ENCODE results near the gene DCAF6.
A peak's percentile ranks its signal among the peaks of the same experiment; 100 is the strongest.

Gene DCAF6

DNA sequence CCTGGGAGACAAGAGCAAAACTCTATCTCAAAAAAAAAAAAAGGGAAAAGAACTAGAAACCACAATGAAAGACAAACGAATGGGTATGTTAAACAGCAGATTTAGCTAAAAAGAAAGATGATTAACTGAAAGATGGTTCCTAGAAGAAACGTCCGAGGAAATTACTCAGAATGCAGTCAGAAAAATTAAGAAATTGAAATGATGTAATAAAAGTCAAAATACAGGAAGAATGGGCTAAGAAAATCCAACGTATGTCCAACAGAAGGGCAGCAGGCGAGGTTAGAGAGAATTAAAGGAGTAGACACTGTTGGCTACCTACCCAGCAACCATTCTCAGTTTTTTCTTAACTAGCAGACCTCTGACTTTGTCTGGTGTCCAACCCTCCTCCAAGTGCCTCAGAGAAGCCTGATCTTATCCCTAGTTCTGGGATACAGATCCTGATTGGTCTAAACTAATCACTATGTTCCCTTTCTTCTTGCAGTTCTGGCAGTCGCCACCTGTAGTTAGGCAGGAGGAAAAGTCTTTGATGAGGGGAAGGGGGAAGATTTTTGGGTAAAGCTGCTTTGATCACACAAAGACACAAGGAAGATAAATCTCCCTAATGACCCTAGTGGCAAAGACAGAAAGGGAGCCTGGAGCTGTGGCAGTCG is 174.5 kb downstream of the DCAF6 start:
- peak in 1 of 2 experiments; percentile 22 for DNase-seq

- DNase-seq: peak; percentile 58 to 88
Observed at GRCh38 chr1:168112673-168113305, 176.3 kb downstream of the DCAF6 start.

GRCh38 chr1:168114845-168115244 is 178.4 kb downstream of the DCAF6 start:
- DNase-seq: peak; percentile 84 to 91

DNA sequence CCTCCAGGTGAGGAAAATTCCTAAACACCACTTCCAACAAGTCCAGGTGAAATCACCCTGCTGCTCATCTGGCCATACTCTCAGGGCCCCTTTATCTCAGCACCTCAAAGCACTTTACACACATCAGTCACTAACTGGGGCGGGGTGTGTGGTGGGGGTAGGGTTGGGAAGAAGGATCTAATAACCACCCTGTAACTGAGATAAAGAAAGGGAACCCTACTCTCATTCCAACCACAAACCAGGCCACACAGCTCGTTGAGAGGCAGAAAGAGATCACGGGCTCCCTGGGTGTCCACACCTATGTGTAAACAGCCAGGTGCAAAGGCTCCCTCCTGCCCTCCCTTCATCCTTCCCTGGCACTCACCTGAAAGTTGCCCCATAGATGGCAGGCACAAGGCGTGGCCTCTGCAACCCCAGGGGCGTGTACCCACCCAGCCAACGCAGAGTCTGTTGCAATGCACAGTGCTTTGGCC is 179.9 kb downstream of the DCAF6 start:
- no peak for DNase-seq

- DNase-seq: no peak
Observed at GRCh38 chr1:168119750-168120149, 183.3 kb downstream of the DCAF6 start.

DNA sequence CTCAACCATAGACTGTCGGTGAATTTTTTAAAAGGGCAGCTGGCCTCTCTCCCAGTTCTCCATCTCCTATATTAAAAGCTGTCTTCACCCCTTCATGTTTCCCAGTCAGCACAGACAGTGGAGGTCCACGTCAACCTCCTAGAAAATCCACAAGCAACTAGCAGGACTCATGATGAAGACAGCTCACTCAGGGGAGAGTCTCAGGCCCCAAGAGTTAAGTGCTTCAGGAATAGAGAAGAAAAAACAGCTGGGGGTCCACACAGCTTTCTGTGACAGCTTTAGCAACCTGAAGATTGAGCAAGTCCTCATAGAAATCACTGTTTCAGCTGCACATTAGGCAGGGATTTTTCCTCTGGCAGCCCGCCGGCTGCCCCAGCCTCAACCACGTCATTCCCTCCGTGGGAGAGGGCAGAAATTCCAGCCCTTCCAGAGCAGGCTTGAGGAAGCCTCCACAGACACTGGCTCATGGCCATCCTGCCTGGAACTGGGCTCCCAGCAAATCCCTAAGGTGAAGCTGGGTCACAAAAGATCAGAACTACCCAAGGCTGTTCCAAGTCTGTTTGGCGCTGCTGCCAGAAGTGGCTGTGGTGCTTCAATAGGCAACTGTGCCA is 185.0 kb downstream of the DCAF6 start:
- DNase-seq: no peak

- no peak for DNase-seq
Observed at GRCh38 chr1:168125051-168125450, 188.6 kb downstream of the DCAF6 start.
